Gastroesophageal sphincter (tissue), 3 donors: ENCODE data around the gene FAM156A.
"Not testable (repeated sequence)": the region's sequence is repeated elsewhere in the genome, so short reads cannot be mapped to it uniquely, and the experiment has no call there.

ENCODE experiments used
- EP300 ChIP-seq: sonication (generic); formaldehyde crosslinking; IDR thresholded peaks from one replicate; pipeline ENCODE4 v1.6.1; 2017; ENCODE audit warnings: antibody characterized with exemption, mild to moderate bottlenecking
- POLR2AphosphoS5 ChIP-seq: sonication (generic); formaldehyde crosslinking; IDR thresholded peaks from one replicate; pipeline ENCODE4 v1.6.1; 2017; ENCODE audit warnings: antibody characterized with exemption
- TF ChIP-seq, protein P1 (sequence below), 4 experiments: fragments of 200-600 bp in 2 of 4; fragments of 450-650 bp in 2 of 4; sonication (generic) in 1 of 4; IDR thresholded peaks; one replicate each; pipeline ENCODE4 v1.5.1; 2017 to 2019; ENCODE audit warnings: antibody characterized with exemption in 4 of 4, mild to moderate bottlenecking in 2 of 4, moderate library complexity in 2 of 4

DNA sequence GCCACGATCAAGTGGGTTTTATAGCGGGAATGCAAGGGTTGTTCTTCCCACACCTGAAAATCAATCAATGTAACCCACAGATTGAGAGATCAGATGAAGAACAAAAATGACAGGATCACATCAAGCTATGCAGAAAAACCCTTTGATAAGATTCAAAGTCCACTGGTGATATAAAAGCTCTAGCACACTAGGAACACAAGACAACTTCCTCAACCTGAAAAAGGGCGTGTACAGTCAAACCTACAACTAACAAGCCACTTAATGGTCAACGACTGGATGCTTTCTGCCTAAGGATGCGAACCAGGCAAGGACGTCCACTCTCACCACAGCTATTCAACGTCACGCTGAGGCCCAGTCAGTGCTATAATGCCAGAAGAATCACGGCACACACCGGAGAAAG, 8.4 kb downstream of the FAM156A start:
- TF ChIP-seq, protein P1, sequence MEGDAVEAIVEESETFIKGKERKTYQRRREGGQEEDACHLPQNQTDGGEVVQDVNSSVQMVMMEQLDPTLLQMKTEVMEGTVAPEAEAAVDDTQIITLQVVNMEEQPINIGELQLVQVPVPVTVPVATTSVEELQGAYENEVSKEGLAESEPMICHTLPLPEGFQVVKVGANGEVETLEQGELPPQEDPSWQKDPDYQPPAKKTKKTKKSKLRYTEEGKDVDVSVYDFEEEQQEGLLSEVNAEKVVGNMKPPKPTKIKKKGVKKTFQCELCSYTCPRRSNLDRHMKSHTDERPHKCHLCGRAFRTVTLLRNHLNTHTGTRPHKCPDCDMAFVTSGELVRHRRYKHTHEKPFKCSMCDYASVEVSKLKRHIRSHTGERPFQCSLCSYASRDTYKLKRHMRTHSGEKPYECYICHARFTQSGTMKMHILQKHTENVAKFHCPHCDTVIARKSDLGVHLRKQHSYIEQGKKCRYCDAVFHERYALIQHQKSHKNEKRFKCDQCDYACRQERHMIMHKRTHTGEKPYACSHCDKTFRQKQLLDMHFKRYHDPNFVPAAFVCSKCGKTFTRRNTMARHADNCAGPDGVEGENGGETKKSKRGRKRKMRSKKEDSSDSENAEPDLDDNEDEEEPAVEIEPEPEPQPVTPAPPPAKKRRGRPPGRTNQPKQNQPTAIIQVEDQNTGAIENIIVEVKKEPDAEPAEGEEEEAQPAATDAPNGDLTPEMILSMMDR (IDR thresholded peaks at IDR 0.05), result not testable (repeated sequence)
- TF ChIP-seq EP300, POLR2AphosphoS5: not testable (repeated sequence)
